Measurements from ENCODE around the gene SPTSSA. TPM values are rescaled to one million over a fixed set of nuclear protein-coding genes. Genes with fewer than 3 reads are reported as not detected.

SPTSSA gene
- total RNA-seq, 4 donors from 2014 or later: 14.7 to 28.9 (median 22.3) TPM

DNA sequence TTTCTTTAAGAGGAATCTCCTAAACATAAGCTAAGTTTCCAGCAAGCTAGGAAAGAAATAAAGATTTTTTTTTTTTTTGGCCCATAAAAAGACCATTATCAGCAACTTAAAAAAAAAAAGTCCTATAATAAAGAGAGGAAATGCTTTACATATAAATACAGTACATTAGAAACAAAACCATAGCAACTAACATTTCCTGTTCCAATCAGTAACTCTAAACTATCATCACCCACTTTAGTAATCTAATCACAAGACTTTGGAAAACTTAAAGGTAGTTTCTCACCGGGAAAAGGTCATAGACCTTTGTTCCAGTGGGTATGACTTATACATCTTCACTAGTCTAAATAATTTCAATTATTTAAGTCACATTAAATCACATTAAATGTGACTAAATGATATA lies 11.1 kb downstream of the SPTSSA start:
- Histone ChIP-seq H3K4me1 (peaks cover 0 to 15% (median 0%) of the 10 kb centered on the region in 3 donors), H3K4me3 (no peak overlapping the region), H3K9me3 (no peaks in the 10 kb centered on the region), H3K27me3 (no peaks in the 10 kb centered on the region), H3K36me3 (peaks cover 0 to 34% of the 10 kb centered on the region in 2 donors), H3K27ac (no peak overlapping the region)
- TF ChIP-seq, protein P1, sequence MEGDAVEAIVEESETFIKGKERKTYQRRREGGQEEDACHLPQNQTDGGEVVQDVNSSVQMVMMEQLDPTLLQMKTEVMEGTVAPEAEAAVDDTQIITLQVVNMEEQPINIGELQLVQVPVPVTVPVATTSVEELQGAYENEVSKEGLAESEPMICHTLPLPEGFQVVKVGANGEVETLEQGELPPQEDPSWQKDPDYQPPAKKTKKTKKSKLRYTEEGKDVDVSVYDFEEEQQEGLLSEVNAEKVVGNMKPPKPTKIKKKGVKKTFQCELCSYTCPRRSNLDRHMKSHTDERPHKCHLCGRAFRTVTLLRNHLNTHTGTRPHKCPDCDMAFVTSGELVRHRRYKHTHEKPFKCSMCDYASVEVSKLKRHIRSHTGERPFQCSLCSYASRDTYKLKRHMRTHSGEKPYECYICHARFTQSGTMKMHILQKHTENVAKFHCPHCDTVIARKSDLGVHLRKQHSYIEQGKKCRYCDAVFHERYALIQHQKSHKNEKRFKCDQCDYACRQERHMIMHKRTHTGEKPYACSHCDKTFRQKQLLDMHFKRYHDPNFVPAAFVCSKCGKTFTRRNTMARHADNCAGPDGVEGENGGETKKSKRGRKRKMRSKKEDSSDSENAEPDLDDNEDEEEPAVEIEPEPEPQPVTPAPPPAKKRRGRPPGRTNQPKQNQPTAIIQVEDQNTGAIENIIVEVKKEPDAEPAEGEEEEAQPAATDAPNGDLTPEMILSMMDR (IDR thresholded peaks at IDR 0.05): no peak
- TF ChIP-seq POLR2A (IDR thresholded peaks at IDR 0.05) (no peak), POLR2AphosphoS5 (IDR thresholded peaks at IDR 0.05) (no peak), EP300 (IDR thresholded peaks at IDR 0.05) (no peak)
- 22 to 36% methylated on average over 1 of the region's 1 CpG for WGBS, 2 donors (ENCODE audit: low coverage in 1 of 2)
- no peak for ATAC-seq

- no peak overlapping the region for H3K4me3 ChIP-seq
- no peaks in the 10 kb centered on the region for H3K9me3 ChIP-seq
- peaks cover 0 to 15% (median 0%) of the 10 kb centered on the region in 3 donors for H3K4me1 ChIP-seq
- TF ChIP-seq POLR2AphosphoS5 (IDR thresholded peaks at IDR 0.05) (no peak), POLR2A (IDR thresholded peaks at IDR 0.05) (no peak), EP300 (IDR thresholded peaks at IDR 0.05) (no peak)
- TF ChIP-seq, protein P1 (IDR thresholded peaks at IDR 0.05): no peak
- H3K36me3 ChIP-seq: peaks cover 0 to 30% of the 10 kb centered on the region in 2 donors
- no peak overlapping the region for H3K27ac ChIP-seq
- ATAC-seq: no peak
- no peaks in the 10 kb centered on the region for H3K27me3 ChIP-seq
Measured at GRCh38 chr14:34450542-34450915, 11.5 kb downstream of the SPTSSA start.

GRCh38 chr14:34449819-34450541 lies 12.1 kb downstream of the SPTSSA start:
- H3K36me3 ChIP-seq: peaks cover 0 to 25% of the 10 kb centered on the region in 2 donors
- H3K9me3 ChIP-seq: no peaks in the 10 kb centered on the region
- no peak overlapping the region for H3K4me3 ChIP-seq
- H3K27ac ChIP-seq: no peak overlapping the region
- WGBS, 2 donors (ENCODE audit: low coverage in 1 of 2): 70 to 84% methylated on average over 5 to 6 of the region's 6 CpGs
- peaks cover 0 to 15% (median 0%) of the 10 kb centered on the region in 3 donors for H3K4me1 ChIP-seq
- no peaks in the 10 kb centered on the region for H3K27me3 ChIP-seq
- TF ChIP-seq EP300 (IDR thresholded peaks at IDR 0.05): no peak
- TF ChIP-seq POLR2A (IDR thresholded peaks at IDR 0.05): no peak
- TF ChIP-seq POLR2AphosphoS5 (IDR thresholded peaks at IDR 0.05): no peak
- TF ChIP-seq, protein P1 (IDR thresholded peaks at IDR 0.05): no peak
- no peak for ATAC-seq

- WGBS, 2 donors (ENCODE audit: low coverage in 1 of 2): 85 to 100% methylated on average over 1 to 4 of the region's 4 CpGs
- Histone ChIP-seq H3K36me3 (no peaks in the 10 kb centered on the region), H3K9me3 (no peaks in the 10 kb centered on the region), H3K4me3 (no peak overlapping the region), H3K27ac (no peak overlapping the region), H3K27me3 (no peaks in the 10 kb centered on the region), H3K4me1 (peaks cover 0 to 41% (median 6%) of the 10 kb centered on the region in 3 donors)
- no peak for ATAC-seq
- no peak for TF ChIP-seq POLR2AphosphoS5 (IDR thresholded peaks at IDR 0.05)
- TF ChIP-seq, protein P1 (IDR thresholded peaks at IDR 0.05): no peak
- TF ChIP-seq POLR2A (IDR thresholded peaks at IDR 0.05): no peak
- TF ChIP-seq EP300 (IDR thresholded peaks at IDR 0.05): no peak
Measured at GRCh38 chr14:34439090-34439489, 22.9 kb downstream of the SPTSSA start.

GRCh38 chr14:34438438-34438837 lies 23.6 kb downstream of the SPTSSA start:
- no peak overlapping the region for H3K27ac ChIP-seq
- H3K27me3 ChIP-seq: no peaks in the 10 kb centered on the region
- H3K4me3 ChIP-seq: no peak overlapping the region
- H3K36me3 ChIP-seq: peaks cover 0 to 3% of the 10 kb centered on the region in 2 donors
- H3K9me3 ChIP-seq: no peaks in the 10 kb centered on the region
- ATAC-seq: no peak
- WGBS, 2 donors (ENCODE audit: low coverage in 1 of 2): 91 to 94% methylated on average over 4 of the region's 4 CpGs
- H3K4me1 ChIP-seq: peaks cover 0 to 41% (median 6%) of the 10 kb centered on the region in 3 donors
- TF ChIP-seq POLR2AphosphoS5 (IDR thresholded peaks at IDR 0.05) (no peak), POLR2A (IDR thresholded peaks at IDR 0.05) (no peak), EP300 (IDR thresholded peaks at IDR 0.05) (no peak)
- TF ChIP-seq, protein P1 (IDR thresholded peaks at IDR 0.05): no peak
